Gastroesophageal sphincter (tissue), 4 donors: Measurements from ENCODE around the gene SLC2A14. TPM values are rescaled to one million over a fixed set of nuclear protein-coding genes. Genes with fewer than 3 reads are reported as not detected.
"Not testable (repeated sequence)": the region's sequence is repeated elsewhere in the genome, so short reads cannot be mapped to it uniquely, and the experiment has no call there.

Experiments
- ATAC-seq: fragments of 150-250 bp; one replicate; pipeline ENCODE4 v1.9.1; 2016; ENCODE audit warnings: mild to moderate bottlenecking, moderate library complexity
- H3K27ac ChIP-seq, 4 donors: fragments of 200-600 bp; sonication (generic) in 3 of 4; 1 replicate in 3 of 4; 2 replicates in 1 of 4; pipeline ENCODE4 v1.5.1; 2016 to 2019
- H3K27me3 ChIP-seq: fragments of 200-600 bp; sonication (generic); one replicate; pipeline ENCODE4 v1.5.1; 2019
- H3K36me3 ChIP-seq, 2 donors: fragments of 200-600 bp; sonication (generic); one replicate each; pipeline ENCODE4 v1.5.1; 2019; ENCODE audit warnings: control low read depth in 1 of 2
- H3K4me1 ChIP-seq, 3 donors: fragments of 200-600 bp; sonication (generic); 1 replicate in 2 of 3; 2 replicates in 1 of 3; pipeline ENCODE4 v1.5.1; 2016 to 2019; ENCODE audit warnings: control low read depth in 2 of 3
- H3K4me3 ChIP-seq, 2 donors: fragments of 200-600 bp; sonication (generic); one replicate each; pipeline ENCODE4 v1.5.1; 2019; ENCODE audit warnings: mild to moderate bottlenecking in 1 of 2, moderate library complexity in 1 of 2
- H3K9me3 ChIP-seq, 3 donors: fragments of 200-600 bp; sonication (generic); one replicate each; pipeline ENCODE4 v1.5.1; 2017 to 2019; ENCODE audit warnings: control low read depth in 2 of 3
- EP300 ChIP-seq: sonication (generic); formaldehyde crosslinking; IDR thresholded peaks from one replicate; pipeline ENCODE4 v1.6.1; 2017; ENCODE audit warnings: antibody characterized with exemption, mild to moderate bottlenecking
- POLR2A ChIP-seq, 2 donors: fragments of 450-650 bp; IDR thresholded peaks; one replicate each; pipeline ENCODE4 v1.6.1; 2017; ENCODE audit warnings: antibody characterized with exemption in 2 of 2, mild to moderate bottlenecking in 2 of 2, moderate library complexity in 1 of 2
- WGBS, 2 donors: methylation state at CpG; one replicate each; pipeline ENCODE4 v1.1.5; 2018; ENCODE audit warnings: low coverage in 1 of 2; 5-methylcytosine and 5-hydroxymethylcytosine counted together
- total RNA-seq, 4 donors: library from RNA; depleted of rRNA; stranded (reverse); fragments of >200 nt; gene quantifications; one replicate each; pipeline ENCODE4 v1.1.0, GENCODE V29; 2016
- TF ChIP-seq, protein P1 (sequence below), 4 experiments: fragments of 200-600 bp in 2 of 4; fragments of 450-650 bp in 2 of 4; sonication (generic) in 1 of 4; IDR thresholded peaks; one replicate each; pipeline ENCODE4 v1.5.1; 2017 to 2019; ENCODE audit warnings: antibody characterized with exemption in 4 of 4, mild to moderate bottlenecking in 2 of 4, moderate library complexity in 2 of 4

Gene SLC2A14
- total RNA-seq, 4 donors from 2014 or later: 1.2 to 2.6 TPM; not detected in 2

DNA sequence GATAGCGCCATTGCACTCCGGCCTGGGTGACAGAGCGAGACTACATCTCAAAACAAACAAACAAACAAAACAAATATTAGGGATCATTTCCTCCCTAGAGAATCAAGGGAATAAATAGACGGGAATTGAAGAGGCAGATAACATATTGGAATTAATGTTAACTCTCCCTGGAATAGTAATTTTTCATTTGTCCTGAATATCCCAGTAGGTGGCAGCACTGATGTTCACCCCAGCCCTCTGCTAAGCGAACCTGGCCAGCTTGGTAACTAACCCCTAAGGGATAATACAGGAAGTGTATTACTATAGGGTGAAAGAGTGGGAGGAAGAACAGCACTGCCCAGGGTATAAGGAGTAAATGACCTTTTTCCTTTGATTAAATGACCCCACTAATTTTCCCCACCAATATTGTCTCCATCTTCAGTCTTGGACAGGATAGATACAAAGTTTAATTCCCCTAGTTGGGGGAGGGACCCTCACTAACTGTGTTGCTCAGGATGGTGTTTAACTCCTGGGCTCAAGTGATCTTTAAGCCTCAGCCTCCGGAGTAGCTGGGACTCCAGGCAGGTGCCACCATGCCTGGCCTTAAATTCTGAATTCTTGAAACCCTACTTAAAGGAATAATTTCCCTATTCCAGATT is 40.5 kb downstream of the SLC2A14 start:
- Histone ChIP-seq H3K9me3 (no peaks in the 10 kb centered on the region), H3K4me1 (no peaks in the 10 kb centered on the region), H3K36me3 (no peaks in the 10 kb centered on the region), H3K4me3 (no peak overlapping the region), H3K27ac (no peak overlapping the region), H3K27me3 (no peaks in the 10 kb centered on the region)
- ATAC-seq: no peak
- TF ChIP-seq, protein P1, sequence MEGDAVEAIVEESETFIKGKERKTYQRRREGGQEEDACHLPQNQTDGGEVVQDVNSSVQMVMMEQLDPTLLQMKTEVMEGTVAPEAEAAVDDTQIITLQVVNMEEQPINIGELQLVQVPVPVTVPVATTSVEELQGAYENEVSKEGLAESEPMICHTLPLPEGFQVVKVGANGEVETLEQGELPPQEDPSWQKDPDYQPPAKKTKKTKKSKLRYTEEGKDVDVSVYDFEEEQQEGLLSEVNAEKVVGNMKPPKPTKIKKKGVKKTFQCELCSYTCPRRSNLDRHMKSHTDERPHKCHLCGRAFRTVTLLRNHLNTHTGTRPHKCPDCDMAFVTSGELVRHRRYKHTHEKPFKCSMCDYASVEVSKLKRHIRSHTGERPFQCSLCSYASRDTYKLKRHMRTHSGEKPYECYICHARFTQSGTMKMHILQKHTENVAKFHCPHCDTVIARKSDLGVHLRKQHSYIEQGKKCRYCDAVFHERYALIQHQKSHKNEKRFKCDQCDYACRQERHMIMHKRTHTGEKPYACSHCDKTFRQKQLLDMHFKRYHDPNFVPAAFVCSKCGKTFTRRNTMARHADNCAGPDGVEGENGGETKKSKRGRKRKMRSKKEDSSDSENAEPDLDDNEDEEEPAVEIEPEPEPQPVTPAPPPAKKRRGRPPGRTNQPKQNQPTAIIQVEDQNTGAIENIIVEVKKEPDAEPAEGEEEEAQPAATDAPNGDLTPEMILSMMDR (IDR thresholded peaks at IDR 0.05): peak in 2 of 4 experiments; percentile 20 to 37
- no peak for TF ChIP-seq POLR2A (IDR thresholded peaks at IDR 0.05)
- WGBS, 2 donors: 57 to 61% methylated on average over 2 to 5 of the region's 6 CpGs

DNA sequence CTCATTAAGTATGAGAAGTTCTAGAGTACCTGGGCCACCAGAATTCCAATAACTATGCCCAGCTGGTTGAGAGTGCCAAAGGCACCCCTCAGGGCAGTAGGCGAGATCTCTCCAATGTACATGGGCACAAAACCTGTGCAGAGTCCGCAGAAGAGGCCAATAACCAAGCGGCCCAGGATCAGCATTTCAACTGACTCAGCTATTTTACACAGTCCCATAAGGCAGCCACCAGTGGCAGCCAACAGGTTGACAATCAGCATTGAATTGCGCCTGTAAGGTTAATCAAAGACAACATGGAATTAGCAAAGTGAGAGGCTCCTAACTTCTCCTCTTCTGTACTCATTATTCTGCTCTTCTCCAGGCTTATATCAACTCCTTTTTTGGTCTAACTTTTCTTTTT is 43.0 kb downstream of the SLC2A14 start:
- ATAC-seq, H3K27ac ChIP-seq, H3K4me1 ChIP-seq, H3K27me3 ChIP-seq, H3K4me3 ChIP-seq, H3K9me3 ChIP-seq, H3K36me3 ChIP-seq: not testable (repeated sequence)
- 96% methylated on average over 3 of the region's 4 CpGs; no CpG with 5 or more reads in 1 of the 2 donors for WGBS, 2 donors

DNA sequence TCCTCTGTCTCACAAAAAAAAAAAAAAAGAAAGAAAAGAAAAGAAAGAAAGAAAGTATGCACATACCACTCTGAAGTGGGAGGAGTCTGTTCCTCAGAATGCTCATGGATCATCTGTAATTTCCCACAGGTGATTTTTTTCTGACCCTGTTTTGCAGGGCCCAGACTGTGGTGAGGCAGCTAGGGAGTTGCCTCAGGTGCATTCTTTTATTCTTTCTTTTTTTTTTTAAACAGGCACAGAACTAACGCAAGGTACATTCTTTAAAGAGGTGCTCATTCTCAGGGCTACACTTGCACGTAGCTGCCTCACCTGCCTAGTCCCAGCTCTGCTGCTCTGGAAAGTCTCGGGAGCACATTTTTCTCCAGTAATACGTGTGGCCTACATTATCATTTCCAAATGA is 47.0 kb downstream of the SLC2A14 start:
- ATAC-seq, H3K27ac ChIP-seq: not testable (repeated sequence)

DNA sequence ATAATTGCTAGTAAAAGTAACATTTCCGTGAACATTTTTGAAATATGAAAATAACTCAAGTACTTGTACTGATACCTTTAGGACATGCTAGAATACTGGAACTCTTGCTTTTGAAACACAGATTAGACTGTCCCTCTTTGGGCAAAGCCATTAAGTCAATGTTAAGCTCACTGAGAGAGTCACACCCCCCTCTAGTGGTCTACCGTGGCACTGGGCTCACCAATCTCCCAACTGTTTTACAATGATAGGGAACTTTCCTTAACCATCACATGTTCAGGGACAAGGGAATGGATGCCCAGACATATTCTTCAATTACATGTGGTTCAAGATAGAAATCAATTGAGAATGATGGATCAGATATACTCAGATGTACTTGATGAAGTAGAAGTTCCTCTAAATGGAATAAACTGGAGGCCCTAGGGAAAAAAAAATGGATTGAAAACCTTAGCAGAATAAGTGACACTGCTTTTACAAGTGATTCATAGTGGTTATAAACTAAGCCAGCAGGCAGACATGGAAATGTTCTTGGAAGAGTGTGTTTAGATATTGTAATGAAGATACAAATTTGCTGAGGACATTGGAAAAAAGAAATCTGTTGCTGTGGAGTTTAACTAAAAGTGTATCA is 65.7 kb downstream of the SLC2A14 start:
- no peak overlapping the region for H3K4me3 ChIP-seq
- TF ChIP-seq, protein P1 (IDR thresholded peaks at IDR 0.05): peak; percentile 34 to 70 (median 42)
- no peak for TF ChIP-seq POLR2A (IDR thresholded peaks at IDR 0.05)
- 4 to 7% methylated on average over 2 of the region's 2 CpGs for WGBS, 2 donors
- no peaks in the 10 kb centered on the region for H3K27me3 ChIP-seq
- H3K27ac ChIP-seq: no peak overlapping the region
- H3K4me1 ChIP-seq: peaks cover 0 to 4% (median 0%) of the 10 kb centered on the region in 3 donors
- ATAC-seq: peak; percentile 43
- H3K9me3 ChIP-seq: no peaks in the 10 kb centered on the region
- no peaks in the 10 kb centered on the region for H3K36me3 ChIP-seq

More for the DNA sequence above, 47.0 kb downstream of the SLC2A14 start:
- not testable (repeated sequence) for H3K36me3 ChIP-seq, H3K4me1 ChIP-seq, H3K27me3 ChIP-seq, H3K9me3 ChIP-seq, H3K4me3 ChIP-seq
- 53 to 86% methylated on average over 1 to 4 of the region's 4 CpGs for WGBS, 2 donors

DNA sequence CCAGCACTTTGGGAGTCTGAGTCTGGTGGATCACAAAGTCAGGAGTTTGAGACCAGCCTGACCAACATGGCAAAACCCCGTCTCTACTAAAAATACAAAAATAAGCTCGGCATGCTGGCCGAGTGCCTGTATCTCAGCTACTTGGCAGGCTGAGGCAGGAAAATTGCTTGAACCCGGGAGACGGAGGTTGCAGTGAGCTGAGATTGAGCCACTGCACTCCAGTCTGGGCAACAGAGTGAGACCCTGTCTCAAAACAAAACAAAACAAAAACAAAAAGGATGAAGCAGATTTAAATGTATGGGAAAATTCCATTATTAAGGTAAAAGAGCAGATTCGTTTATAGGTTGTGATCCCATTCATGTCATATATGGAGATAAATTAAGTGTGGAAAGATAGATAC is 66.4 kb downstream of the SLC2A14 start:
- not testable (repeated sequence) for H3K9me3 ChIP-seq, H3K4me3 ChIP-seq, ATAC-seq, H3K27me3 ChIP-seq, H3K4me1 ChIP-seq, H3K27ac ChIP-seq, H3K36me3 ChIP-seq
- WGBS, 2 donors: 15 to 23% methylated on average over 4 to 6 of the region's 6 CpGs

DNA sequence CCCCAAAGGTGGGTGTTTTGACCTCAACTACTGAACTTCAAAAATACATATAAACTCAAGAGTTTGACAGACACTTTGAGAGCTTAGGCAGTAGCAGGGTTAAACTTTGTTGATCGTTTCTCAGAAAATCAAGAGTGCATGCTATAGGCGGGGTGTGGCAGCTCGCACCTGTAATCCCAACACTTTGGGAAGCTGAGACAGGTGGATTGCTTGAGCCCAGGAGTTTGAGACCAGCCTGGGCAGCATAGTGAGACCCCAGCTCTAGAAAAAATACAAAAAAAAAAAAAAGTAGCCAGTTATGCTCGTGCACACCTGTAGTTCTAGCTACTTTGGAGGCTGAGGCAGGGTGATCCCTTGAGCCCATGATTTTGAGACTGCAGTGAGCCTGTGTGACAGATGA is 71.3 kb downstream of the SLC2A14 start:
- TF ChIP-seq EP300: no peak
- no peak for TF ChIP-seq POLR2A (IDR thresholded peaks at IDR 0.05)
- H3K27me3 ChIP-seq: no peaks in the 10 kb centered on the region
- H3K36me3 ChIP-seq: no peaks in the 10 kb centered on the region
- H3K9me3 ChIP-seq: no peaks in the 10 kb centered on the region
- 55% methylated on average over 4 of the region's 4 CpGs for WGBS, 2 donors
- peaks cover 0 to 4% (median 0%) of the 10 kb centered on the region in 3 donors for H3K4me1 ChIP-seq
- H3K4me3 ChIP-seq: no peak overlapping the region
- no peak overlapping the region for H3K27ac ChIP-seq
- ATAC-seq: no peak

DNA sequence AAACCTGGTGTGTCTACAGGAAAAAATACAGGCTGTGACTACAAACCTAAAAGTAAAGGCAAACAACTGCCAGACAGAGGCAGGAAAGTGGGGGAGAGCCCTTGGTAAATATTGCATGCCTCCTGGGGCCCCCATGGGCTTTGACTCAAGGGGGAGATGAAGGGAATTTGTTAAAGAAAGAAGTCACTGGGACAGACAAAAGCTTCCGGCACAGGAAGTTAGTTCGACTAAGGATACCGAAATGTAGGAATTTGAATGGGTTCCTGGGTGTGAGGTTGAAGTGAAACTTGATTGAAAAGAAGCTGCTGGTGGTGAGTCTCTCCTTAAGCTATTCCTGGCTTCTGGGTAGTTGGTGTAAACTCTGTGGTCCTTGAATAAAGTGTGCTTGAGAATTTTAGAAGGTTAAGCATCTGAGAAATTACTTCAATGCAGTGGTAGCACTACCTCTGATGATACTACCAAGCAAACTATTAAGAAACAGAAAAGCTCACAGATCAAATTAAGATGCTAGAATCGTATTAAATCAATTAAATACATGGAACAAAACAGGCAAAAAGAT is 73.9 kb downstream of the SLC2A14 start:
- H3K9me3 ChIP-seq, ATAC-seq, H3K27ac ChIP-seq, H3K36me3 ChIP-seq, H3K27me3 ChIP-seq, H3K4me1 ChIP-seq, H3K4me3 ChIP-seq: not testable (repeated sequence)
- WGBS, 2 donors: 78% methylated on average over 1 of the region's 4 CpGs; no CpG with 5 or more reads in 1 of the 2 donors
